Karpas-422 (cell line): ENCODE results near the gene SMIM38. TPM values are rescaled to one million over a fixed set of nuclear protein-coding genes. Genes with fewer than 3 reads are reported as not detected.
A peak's percentile ranks its signal among the peaks of the same experiment; 100 is the strongest.
"Not testable (repeated sequence)": the region's sequence is repeated elsewhere in the genome, so short reads cannot be mapped to it uniquely, and the experiment has no call there.

Source experiments
- DNase-seq: peaks from one replicate; pipeline ENCODE4 v3.0.0-alpha.2; 2015
- H2AFZ ChIP-seq: fragments of 200-600 bp; sonication (generic); 2 replicates; pipeline ENCODE4 v1.6.1; 2014; ENCODE audit warnings: antibody characterized with exemption, low read length, mixed read lengths
- H3K27ac ChIP-seq: fragments of 200-600 bp; sonication (generic); 2 replicates; pipeline ENCODE4 v1.5.1; 2014; ENCODE audit warnings: mild to moderate bottlenecking, low read length, moderate library complexity
- H3K27me3 ChIP-seq: fragments of 200-600 bp; sonication (generic); 2 replicates; pipeline ENCODE4 v1.6.1; 2014; ENCODE audit warnings: low read length, mixed read lengths
- H3K36me3 ChIP-seq: fragments of 200-600 bp; sonication (generic); 2 replicates; pipeline ENCODE4 v1.6.1; 2014; ENCODE audit warnings: low read length, mixed read lengths; ENCODE audit not compliant: insufficient read depth
- H3K4me1 ChIP-seq: fragments of 200-600 bp; sonication (generic); 2 replicates; pipeline ENCODE4 v1.6.1; 2014; ENCODE audit warnings: mild to moderate bottlenecking, low read length, mixed read lengths
- H3K4me2 ChIP-seq: fragments of 200-600 bp; sonication (generic); 2 replicates; pipeline ENCODE4 v1.6.1; 2014; ENCODE audit warnings: low read length, low read depth, mild to moderate bottlenecking; ENCODE audit not compliant: poor library complexity, severe bottlenecking
- H3K4me3 ChIP-seq: fragments of 200-600 bp; sonication (generic); 2 replicates; pipeline ENCODE4 v1.5.1; 2014; ENCODE audit warnings: mild to moderate bottlenecking, antibody characterized with exemption, low read length, mixed read lengths
- H3K79me2 ChIP-seq: fragments of 200-600 bp; sonication (generic); 2 replicates; pipeline ENCODE4 v1.6.1; 2014; ENCODE audit warnings: mild to moderate bottlenecking, low read length, mixed read lengths
- H3K9ac ChIP-seq: fragments of 200-600 bp; sonication (generic); 2 replicates; pipeline ENCODE4 v1.6.0; 2014; ENCODE audit warnings: low read length
- H3K9me2 ChIP-seq: fragments of 200-600 bp; sonication (generic), shearing (Covaris generic); replicated peaks from 2 replicates; pipeline ENCODE4 v1.6.0; 2014; ENCODE audit warnings: mild to moderate bottlenecking, low read length, moderate library complexity; ENCODE audit not compliant: insufficient read depth
- H3K9me3 ChIP-seq: fragments of 300-700, 200-600 bp; sonication (generic); 2 replicates; pipeline ENCODE4 v1.6.1; 2014; ENCODE audit warnings: low read length, mixed read lengths
- H4K20me1 ChIP-seq: fragments of 200-600 bp; sonication (generic); 2 replicates; pipeline ENCODE4 v1.6.1; 2014; ENCODE audit warnings: mild to moderate bottlenecking, antibody characterized with exemption, low read length, low read depth; ENCODE audit not compliant: insufficient read depth
- total RNA-seq: library from RNA; depleted of rRNA; stranded (reverse); fragments of >200 nt; shearing (Covaris generic); gene quantifications from 2 replicates; pipeline ENCODE4 v1.2.3, GENCODE V29; 2014; ENCODE audit warnings: low replicate concordance

The SMIM38 gene
- total RNA-seq, 1 experiment from 2014 or later: not detected

GRCh38 chr11:69138265-69138664 is 17.5 kb upstream of the SMIM38 start:
- Histone ChIP-seq H3K4me1 (no peaks in the 10 kb centered on the region), H3K4me2 (no peak overlapping the region), H3K9ac (no peak overlapping the region), H3K36me3 (no peaks in the 10 kb centered on the region), H3K9me3 (no peaks in the 10 kb centered on the region), H3K27ac (no peak overlapping the region), H3K79me2 (no peaks in the 10 kb centered on the region), H3K9me2 (no peaks in the 10 kb centered on the region), H4K20me1 (no peaks in the 10 kb centered on the region), H2AFZ (no peak overlapping the region), H3K27me3 (no peaks in the 10 kb centered on the region), H3K4me3 (no peak overlapping the region)
- no peak for DNase-seq

- H3K27me3 ChIP-seq, H3K9me3 ChIP-seq, H2AFZ ChIP-seq, H4K20me1 ChIP-seq, DNase-seq, H3K4me1 ChIP-seq, H3K79me2 ChIP-seq, H3K4me2 ChIP-seq, H3K27ac ChIP-seq, H3K9ac ChIP-seq, H3K36me3 ChIP-seq, H3K9me2 ChIP-seq, H3K4me3 ChIP-seq: not testable (repeated sequence)
Observed at GRCh38 chr11:69140161-69140560, 15.6 kb upstream of the SMIM38 start.

- Histone ChIP-seq H3K36me3 (no peaks in the 10 kb centered on the region), H3K27ac (no peak overlapping the region), H3K79me2 (no peaks in the 10 kb centered on the region), H3K9ac (no peak overlapping the region), H3K4me3 (no peak overlapping the region), H3K9me3 (no peaks in the 10 kb centered on the region), H4K20me1 (no peaks in the 10 kb centered on the region), H3K4me1 (no peaks in the 10 kb centered on the region), H2AFZ (no peak overlapping the region), H3K9me2 (no peaks in the 10 kb centered on the region), H3K4me2 (no peak overlapping the region), H3K27me3 (no peaks in the 10 kb centered on the region)
- no peak for DNase-seq
Observed at GRCh38 chr11:69140635-69141034, 15.1 kb upstream of the SMIM38 start.

DNA sequence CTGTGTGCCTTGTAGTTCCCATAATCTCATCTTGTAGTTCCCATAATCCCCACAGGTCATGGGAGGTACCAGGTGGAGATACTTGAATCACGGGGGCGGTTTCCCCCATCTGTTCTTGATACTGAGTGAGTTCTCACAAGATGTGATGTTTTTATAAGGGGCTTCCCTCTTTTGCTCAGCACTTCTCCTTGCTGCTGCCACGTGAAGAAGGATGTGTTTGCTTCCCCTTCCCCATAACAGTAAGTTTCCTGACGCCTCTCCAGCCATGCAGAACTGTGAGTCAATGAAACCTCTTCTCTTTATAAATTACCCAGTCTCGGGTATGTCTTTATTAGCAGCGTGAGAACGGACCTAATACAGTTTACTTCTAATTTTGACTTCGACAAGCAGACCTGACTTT is 14.0 kb upstream of the SMIM38 start:
- DNase-seq: no peak
- H3K9me2 ChIP-seq: no peaks in the 10 kb centered on the region
- H3K27me3 ChIP-seq: no peaks in the 10 kb centered on the region
- H3K36me3 ChIP-seq: no peaks in the 10 kb centered on the region
- no peak overlapping the region for H3K4me3 ChIP-seq
- H4K20me1 ChIP-seq: no peaks in the 10 kb centered on the region
- H3K4me1 ChIP-seq: no peaks in the 10 kb centered on the region
- no peak overlapping the region for H2AFZ ChIP-seq
- H3K27ac ChIP-seq: no peak overlapping the region
- H3K9ac ChIP-seq: no peak overlapping the region
- no peaks in the 10 kb centered on the region for H3K79me2 ChIP-seq
- no peaks in the 10 kb centered on the region for H3K9me3 ChIP-seq
- no peak overlapping the region for H3K4me2 ChIP-seq

GRCh38 chr11:69142895-69143294 is 12.8 kb upstream of the SMIM38 start:
- Histone ChIP-seq H3K9me3 (no peaks in the 10 kb centered on the region), H3K4me2 (no peak overlapping the region)
- peak; percentile 83 for DNase-seq

GRCh38 chr11:69144316-69145049 is 11.3 kb upstream of the SMIM38 start:
- Histone ChIP-seq H3K27ac (no peak overlapping the region), H3K4me2 (no peak overlapping the region), H3K4me3 (no peak overlapping the region), H2AFZ (no peak overlapping the region), H3K27me3 (no peaks in the 10 kb centered on the region), H3K9ac (no peak overlapping the region), H3K9me3 (no peaks in the 10 kb centered on the region), H3K79me2 (no peaks in the 10 kb centered on the region), H3K9me2 (no peaks in the 10 kb centered on the region), H4K20me1 (no peaks in the 10 kb centered on the region), H3K4me1 (no peaks in the 10 kb centered on the region), H3K36me3 (no peaks in the 10 kb centered on the region; the same call in 1 of the 2 replicates)
- DNase-seq: no peak

More at GRCh38 chr11:69142895-69143294, 12.8 kb upstream of the SMIM38 start:
- no peak overlapping the region for H3K4me3 ChIP-seq
- H3K79me2 ChIP-seq: no peaks in the 10 kb centered on the region
- no peak overlapping the region for H3K27ac ChIP-seq
- no peaks in the 10 kb centered on the region for H3K27me3 ChIP-seq
- H3K9ac ChIP-seq: no peak overlapping the region
- H4K20me1 ChIP-seq: no peaks in the 10 kb centered on the region
- no peaks in the 10 kb centered on the region for H3K9me2 ChIP-seq
- H3K4me1 ChIP-seq: no peaks in the 10 kb centered on the region
- H2AFZ ChIP-seq: no peak overlapping the region
- H3K36me3 ChIP-seq: no peaks in the 10 kb centered on the region; the same call in 1 of the 2 replicates

- Histone ChIP-seq H3K27me3 (no peaks in the 10 kb centered on the region), H3K4me2 (no peak overlapping the region), H3K4me1 (no peaks in the 10 kb centered on the region), H3K36me3 (no peaks in the 10 kb centered on the region; the same call in 1 of the 2 replicates), H3K4me3 (no peak overlapping the region), H3K9ac (no peak overlapping the region), H3K79me2 (no peaks in the 10 kb centered on the region), H3K27ac (no peak overlapping the region), H3K9me3 (no peaks in the 10 kb centered on the region), H4K20me1 (no peaks in the 10 kb centered on the region), H3K9me2 (no peaks in the 10 kb centered on the region), H2AFZ (no peak overlapping the region)
- DNase-seq: no peak
Observed at GRCh38 chr11:69145050-69145380, 10.7 kb upstream of the SMIM38 start.

DNA sequence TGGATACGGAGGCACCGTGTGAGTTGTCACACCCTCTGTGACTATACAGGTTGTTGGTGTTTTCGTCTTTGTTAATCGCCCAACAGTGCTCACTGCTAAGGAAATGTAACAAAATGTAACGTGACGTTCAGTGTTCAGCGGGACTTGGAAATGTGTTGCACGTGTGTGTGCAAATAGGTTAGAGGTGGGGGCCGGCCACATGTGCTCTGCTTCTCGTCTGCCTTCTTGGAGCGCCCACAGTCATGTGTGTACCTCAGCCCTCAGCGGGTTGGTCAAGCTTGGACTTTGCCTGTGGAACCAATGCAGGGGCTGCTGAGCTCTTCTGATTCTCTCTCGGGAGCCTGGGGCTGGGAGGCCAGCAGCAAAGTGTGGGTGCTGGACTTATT is 7.4 kb upstream of the SMIM38 start:
- Histone ChIP-seq H3K4me3 (no peak overlapping the region), H4K20me1 (no peaks in the 10 kb centered on the region), H3K4me1 (no peaks in the 10 kb centered on the region), H3K9me3 (no peaks in the 10 kb centered on the region), H3K9ac (no peak overlapping the region), H3K79me2 (no peaks in the 10 kb centered on the region), H3K36me3 (no peaks in the 10 kb centered on the region; the same call in 1 of the 2 replicates), H3K27ac (no peak overlapping the region), H3K4me2 (no peak overlapping the region), H3K9me2 (no peaks in the 10 kb centered on the region), H2AFZ (no peak overlapping the region), H3K27me3 (no peaks in the 10 kb centered on the region)
- DNase-seq: no peak
